Kidney tubule cell (primary cell): ENCODE results near the gene MYL10.

Source experiments
- DNase-seq: peaks from one replicate; pipeline ENCODE4 v3.0.0-alpha.2; 2018; ENCODE audit warnings: low spot score

The MYL10 gene

DNA sequence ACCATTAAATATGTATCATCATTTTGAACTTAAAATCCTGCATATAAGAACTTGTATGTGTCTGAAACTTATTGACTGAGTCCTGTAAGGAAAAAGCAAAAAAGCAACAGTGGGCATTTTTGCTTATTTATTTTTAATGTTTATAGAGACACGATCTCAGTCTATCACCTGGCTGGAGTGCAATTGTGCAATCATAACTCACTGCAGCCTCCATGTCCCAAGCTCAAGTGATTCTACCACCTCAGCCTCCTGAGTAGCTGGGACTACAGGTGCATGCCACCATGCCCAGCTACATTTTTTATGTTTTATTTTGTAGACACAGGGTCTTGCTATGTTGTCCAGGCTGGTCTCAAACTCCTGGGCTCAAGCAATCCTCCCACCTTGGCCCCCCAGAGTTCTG lies 32.2 kb downstream of the MYL10 start:
- DNase-seq, result no peak

DNA sequence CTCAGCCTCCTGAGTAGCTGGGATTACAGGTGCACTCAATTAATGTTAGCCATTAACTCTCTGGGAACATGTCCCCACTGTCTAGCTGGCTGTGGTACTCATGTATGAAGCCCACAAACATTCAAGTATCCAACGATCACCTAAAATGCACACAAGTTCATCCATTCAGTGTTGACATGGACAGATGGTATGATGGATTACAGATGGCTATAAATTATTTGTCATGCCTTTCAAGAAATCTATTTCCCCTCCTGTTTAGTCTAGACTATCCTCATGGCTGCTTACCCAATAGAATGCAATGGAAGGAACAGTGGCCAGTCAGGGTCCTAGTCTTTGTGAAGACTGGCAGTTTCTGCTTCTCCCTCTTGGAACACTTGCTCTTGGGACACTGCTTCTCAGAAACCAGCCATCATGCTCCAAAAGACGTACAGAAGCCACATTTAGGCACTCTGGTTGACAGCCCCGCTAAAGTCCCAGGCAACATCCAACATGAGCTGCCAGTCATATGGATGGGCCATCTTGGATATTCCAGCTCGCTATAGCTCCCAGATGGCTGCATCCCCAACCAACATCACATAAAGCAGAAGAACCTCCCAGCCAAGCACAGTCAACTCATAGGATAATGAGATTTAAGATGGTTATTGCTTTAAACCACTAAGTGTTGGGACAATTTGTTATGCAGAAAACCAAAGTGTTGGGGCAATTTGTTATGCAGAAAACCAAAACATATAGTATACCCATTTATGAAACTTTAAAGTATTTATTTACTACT lies 33.1 kb downstream of the MYL10 start:
- no peak for DNase-seq

DNA sequence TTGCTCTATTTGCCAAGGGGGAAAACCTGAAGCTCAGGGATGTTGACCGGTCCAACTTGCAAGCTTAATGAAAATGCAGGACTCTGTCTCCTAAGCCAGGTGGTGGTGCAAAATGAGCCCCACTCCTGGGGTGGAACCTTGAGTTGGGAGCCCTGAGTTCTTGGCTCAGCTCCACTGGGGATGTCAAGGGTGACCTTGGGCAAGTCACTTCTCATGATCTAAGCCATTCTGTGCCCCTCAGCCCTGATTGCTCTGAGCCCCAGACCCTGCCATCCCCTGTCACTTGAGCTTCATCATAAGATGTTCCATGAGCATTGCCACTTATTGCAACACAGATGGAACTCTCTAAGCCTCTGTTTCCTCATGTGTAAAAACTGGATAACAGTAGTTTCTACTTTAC lies 33.9 kb downstream of the MYL10 start:
- DNase-seq, result no peak

DNA sequence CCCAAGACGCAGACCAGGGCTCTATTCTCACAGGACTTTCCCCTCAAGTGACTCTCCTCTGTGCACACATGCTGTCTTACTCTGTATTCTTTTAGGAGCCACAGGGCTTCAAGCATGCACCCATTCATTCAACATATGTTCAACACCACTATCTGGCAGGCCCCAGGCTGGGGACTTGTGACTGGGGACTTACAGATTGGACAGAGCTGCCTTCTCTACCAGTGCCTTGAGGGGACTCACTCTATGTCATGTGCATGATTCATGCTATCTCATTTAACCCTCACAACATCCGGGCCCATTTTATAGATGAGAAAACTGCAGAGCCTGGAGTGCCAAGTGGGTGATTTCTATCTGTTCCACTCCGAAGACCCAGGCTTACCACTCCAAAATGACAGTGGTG lies 34.3 kb downstream of the MYL10 start:
- DNase-seq, result no peak

DNA sequence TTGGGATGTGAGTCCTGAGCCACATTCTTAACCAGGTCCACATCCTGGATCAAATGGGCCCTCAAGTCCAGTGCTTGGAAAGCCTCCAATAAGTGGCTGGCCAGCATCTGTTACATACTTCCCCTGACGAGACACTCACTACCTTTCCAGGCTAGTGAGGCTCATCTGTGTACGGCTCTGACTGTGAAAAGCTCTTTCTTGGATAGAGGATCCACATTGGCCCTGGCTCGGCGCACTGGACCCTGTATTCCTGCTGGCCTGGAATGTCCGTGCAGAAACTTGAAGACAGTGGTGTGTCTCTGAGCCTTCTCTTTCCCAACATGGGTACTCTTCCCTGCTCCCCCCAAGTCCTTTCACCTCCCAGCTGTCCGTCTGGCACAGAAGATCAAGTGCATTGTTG lies 35.5 kb downstream of the MYL10 start:
- DNase-seq, result no peak

DNA sequence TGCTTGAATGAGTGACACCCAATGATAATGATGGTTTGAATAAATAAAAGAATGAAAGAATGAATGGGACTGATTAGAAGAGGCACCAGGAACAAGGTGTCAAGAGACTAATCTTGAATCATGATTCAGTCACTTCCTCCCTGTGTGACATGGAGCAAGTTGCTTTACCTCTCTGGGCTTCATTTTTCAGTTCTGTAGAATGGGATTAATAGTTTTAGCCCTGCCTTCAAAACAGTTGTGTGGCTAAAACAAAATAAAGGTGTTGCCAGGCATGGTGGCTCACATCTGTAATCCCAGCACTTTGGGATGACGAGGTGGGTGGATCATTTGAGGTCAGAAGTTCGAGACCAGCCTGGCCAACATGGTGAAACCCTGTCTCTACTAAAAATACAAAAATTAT lies 37.6 kb downstream of the MYL10 start:
- DNase-seq, result no peak

DNA sequence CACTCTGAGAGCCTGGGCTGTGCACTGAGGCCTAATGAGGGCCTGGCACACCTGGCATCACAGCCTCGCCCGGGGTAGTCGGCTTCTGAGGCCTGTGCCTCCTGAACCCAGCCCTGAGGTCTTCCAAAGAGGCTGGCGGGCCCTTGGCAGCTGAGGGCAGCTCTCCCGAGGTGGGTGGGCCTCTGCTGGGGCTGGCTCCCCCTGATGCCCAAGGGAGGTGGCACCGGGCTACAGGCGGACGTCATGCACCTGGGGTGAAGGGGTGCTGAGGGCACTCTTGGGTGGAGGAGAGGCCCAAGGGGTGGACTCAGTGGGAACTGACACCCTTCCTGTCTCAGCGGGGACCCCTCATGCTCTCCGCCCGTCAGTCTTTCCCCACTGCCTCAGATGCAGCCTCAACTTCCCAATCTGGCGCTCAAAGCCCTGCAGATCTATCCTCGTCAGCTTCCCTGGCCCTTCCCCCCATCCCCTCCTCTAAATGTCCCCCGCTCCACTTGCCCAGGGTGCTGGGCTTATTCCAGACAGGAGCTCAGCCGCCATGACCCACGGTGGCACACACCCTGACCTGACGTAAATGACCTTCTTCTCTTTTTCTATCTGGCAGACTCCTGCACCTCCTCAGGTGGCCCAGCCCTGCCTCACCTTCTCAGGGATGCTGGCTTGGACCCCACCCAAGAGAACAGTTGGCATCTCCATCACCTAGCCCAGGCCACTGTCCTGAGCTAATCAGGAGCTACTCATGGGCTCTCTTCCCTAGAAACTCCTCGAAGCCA lies 38.2 kb downstream of the MYL10 start:
- DNase-seq, result no peak

DNA sequence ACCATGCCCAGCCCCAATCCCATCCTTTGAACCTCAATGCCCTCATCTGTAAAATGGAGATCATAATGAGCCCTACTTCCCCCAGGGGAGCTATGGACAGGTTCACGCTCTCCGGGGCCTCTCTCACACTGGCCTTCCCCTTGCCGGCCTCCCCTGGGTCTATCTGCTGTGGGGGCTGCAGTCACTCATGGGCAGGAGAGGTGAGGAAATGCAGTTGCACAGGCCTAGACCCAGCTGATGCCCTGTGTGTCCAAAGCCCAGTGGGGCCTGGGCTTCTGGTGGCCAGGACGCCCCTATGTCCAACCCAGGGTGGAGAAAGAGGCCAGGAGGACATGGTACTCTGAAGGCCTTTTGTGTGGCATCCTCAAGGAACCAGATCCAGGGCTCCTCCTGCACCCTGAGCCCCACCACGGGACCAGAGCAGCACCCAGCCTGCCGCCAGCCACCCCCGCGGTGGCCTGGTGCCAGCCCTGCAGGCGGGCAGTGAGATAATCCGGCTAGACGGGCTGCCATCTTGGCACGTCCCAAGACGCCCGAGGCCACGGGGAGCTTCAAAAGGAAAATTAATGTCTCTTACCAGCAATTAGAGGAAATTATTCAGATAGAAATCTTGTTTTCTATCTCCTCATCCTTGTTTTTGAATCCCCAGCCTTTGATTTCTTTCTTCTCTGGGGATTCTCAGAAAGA lies 39.0 kb downstream of the MYL10 start:
- no peak for DNase-seq

DNA sequence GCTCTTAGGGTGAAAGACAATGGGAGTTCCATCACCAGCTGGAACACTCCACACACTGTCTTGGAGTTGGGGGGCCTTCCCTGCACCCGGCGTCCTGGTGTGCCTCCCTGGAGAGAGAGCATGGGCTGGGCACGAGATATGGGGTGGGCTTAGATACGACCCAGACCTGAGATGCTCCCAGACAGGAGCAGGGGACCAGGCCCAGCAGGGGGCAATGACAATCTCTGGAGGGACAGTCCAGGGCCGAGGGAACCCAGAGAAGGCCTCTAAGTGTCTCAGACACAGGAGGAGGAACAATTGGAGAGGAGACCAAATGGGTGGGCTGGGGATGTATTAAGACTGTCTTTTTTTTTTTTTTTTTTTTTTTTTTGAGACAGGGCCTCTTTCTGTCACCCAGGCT lies 40.0 kb downstream of the MYL10 start:
- DNase-seq, result no peak

DNA sequence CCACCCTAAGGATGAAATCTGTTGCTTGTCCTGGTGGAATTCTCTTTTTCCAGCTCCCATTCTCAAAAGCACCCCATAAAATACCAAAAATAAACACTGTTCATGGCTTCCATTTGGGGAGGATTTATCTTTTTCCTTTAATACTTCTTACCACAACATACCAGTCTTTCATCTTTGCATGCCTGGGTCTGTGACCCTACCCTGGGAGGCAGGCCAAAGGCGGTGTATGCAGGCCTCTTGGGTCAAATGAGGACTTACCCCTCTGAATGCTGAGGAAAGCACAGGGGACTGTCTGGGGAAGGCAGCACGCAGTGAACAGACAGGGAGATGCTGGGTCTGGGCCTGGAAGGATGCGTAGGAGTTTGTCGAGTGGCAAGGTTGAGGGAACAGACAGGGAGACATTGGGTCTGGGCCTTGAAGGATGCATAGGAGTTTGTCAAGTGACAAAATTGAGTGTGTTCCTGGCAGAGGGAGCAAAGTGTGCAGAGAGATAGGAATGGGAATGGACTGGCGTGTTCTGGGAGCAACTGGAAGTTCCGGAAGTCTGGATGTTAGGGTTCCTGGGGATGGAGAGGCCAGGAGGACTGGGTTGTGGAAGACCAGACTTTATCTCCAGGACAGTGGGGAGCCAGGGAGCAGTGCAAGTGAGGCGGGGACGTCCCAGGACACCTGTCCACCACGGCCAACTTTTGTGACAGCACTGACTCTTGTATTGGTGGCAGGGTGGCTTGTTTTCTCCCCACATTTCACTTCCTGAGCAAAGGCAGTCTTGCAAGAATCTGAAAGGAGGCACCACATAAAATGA lies 40.8 kb downstream of the MYL10 start:
- no peak for DNase-seq

DNA sequence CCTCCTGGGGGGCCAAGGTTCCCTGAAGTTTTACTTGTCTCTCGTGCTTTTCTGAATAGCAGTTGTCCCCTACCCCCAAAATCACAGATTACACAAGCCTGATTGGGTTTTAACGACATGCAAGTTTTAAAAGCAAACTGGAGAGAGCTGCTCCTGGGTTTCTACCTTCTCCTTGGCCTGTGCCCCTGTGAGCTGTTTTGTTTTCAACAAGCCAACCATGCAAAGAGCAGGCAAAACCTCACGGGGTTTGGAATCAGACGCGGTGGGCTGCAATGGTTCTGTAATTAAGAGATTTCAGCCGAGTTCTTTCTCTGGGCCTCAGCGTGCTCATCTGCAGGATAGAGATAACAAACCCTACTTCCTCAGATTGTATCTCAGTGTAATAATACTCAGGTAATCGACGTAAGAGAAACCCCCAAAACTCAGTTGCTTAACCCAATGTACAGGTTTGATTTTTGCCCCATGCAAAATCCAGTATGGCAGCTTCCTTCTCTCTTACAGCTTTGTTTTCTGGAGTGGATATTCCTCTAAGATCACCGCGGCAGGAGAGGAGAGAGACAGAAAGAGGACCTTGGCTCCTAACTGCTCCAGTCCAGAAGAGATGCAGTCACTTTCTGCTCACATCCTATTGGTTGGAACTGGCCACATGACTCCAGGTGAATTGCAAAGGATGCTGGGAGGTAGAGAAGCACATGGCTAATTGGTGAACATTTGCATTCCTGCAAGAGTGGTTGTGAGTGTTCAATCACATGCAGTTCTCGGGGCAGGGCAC lies 42.0 kb downstream of the MYL10 start:
- DNase-seq, result no peak

DNA sequence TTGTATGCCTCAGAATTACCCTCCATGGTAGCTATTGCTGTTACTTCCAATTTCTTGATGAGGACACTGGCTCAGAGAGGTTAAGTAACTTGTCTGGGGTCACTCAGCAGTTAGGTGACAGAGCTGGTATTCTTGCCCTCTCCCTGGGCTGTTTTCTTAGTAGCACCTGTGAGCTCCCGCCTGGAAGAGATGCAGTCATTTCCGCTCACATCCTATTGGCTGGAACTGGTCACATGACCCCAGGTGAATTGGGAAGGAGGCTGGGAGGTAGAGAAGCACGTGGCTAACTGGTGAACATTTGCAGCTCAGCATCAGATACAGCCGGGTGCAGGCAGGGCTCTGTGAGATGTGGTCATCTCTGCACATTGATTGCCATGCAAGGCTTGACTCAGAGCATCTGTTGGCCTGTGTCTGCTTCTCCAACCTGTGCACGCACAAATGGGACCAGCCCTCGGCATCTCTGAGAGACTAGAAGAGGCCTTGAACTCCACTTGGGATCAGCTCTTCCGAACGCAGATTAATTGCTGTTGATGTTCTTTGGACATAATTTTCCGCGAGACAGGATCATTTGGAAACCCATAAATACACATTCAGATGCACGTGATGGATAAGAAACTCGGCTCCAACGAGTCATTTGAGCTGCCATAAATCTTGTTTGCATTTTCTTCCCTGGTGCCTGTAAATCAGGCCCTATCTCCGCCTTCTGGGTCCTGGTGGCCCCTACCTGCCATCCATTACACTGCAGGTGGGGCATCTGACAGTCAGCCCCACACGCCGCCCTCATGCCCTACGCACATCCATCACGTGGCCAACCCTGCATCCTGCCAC lies 42.8 kb downstream of the MYL10 start:
- no peak for DNase-seq

DNA sequence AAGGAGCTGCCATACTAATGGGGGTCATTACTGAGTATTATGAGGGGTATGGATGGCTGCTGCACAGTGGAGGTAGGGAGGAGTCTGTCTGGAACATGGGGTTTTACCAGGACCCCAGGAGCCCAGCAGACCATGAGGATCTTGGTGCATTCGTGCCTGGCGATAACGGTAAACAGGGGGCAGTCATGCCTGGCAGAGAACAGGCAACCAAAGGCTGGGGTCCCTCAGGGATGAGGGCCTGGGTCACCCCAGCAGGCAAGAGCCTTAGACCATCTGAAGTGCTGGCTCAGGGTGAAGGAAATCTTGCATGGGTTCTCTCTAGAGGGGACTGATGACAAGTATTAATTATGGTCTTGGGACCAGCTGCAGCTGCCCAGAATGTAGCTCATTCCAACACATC lies 46.1 kb downstream of the MYL10 start:
- DNase-seq, result no peak

DNA sequence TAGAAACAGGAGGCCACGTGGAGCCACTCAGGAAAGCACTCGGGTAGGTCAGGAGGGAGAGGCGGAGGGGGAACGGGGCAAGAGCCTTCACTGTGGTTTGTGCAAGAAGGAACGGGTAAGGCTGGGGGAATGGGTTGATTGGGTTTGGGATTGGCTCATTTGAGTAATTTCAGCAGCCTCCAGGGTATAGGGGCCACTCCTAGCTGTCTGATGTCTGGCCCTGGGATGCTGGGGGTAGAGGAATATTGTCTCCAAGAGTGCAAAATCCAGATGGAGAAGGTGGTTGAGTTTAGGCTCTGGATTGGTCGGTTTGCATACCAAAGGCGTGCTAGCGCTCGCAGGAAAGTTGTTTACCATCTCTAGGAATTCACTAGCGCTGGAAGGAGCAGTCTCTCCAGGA lies 47.2 kb downstream of the MYL10 start:
- DNase-seq, result no peak

DNA sequence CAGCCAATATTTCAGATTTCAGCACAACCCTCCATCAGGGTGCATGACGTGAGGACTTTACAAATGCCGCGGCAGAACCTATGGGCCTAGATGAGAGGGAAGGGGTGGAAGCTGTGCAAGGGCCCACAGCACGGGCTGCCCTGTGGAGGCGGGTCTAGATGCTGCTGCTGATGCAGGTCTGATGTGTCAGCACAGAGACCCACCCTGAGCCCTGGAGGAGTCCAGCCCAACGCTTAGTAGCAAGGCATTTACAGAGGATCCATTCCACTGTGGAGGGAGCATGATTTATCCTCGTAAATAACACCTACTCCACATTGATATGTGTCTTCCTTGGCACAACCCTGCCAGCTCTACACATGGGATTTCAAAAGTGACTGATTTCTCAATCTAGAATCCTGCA lies 48.5 kb downstream of the MYL10 start:
- DNase-seq, result no peak

DNA sequence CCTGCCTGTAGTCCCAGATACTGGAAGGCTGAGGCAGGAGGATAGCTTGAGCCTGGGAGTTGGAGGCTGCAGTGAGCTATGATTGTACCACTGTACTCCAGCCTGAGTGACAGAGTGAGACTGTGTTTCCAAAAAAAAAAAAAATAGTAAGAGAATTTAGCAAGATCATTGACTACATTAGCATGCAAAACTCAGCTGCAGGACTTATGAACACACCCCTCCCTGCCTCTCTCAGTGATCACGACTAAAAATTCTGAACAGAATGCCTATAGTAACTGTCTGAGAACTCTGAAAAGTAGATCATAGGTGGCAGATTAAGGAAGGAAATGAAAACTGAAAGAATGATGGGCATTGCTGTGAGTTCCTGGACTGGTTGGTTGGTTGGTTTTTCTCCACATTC lies 50.5 kb downstream of the MYL10 start:
- no peak for DNase-seq

DNA sequence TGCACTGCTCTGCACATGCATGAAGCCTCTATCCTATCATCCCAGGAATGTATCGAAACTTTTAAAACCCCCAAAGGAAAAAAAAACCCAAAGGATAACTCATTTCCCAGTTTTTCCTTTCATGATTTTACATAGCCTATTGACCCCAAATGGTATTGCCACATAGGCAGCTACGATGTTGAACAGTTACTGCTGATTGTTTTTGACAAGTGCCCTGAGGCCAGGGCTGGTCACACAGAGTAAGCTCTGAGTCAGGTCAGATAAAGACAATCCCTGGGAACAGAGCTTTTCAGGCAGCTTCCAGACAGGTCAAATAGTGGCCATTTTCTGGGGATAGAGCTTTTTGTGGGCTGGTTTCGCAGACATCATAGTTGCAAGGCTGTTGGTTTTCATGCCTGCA lies 52.1 kb downstream of the MYL10 start:
- DNase-seq, result no peak

DNA sequence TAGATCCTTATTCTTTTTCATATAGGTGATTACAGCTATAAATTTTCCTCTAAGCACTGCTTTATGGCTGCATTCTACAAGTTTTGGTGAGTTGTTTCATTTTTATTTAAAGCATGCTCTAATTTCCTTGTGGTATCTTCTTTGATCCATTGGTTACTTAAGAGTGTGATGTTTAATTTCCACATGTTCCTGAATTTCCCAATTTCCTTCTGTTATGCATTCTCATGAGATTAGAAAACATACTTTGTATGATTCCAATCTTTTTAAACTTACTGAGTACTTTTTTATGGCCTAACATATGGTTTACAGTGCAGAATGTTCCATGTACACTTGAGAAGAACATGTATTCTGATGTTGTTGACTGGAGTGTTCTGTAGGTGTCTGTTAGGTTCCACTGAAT lies 53.4 kb downstream of the MYL10 start:
- DNase-seq, result no peak

DNA sequence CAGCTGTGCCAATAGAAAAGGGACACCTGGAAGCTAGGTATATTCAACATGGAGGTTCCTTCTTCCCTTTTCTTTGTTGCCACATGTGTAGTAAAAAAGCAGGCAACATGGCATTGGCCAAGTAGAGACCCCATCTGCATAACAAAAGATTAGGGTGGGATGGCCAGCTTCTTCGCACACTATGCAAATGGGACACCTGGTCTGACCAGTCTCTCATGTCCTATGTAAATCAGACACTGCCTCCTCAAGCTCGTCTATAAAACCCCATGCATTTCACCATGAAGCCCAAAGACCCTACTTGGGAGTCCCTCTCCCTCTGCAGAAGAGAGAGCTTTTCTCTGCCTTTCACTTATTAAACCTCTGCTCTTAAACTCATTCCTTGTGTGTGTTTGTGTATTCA lies 53.9 kb downstream of the MYL10 start:
- no peak for DNase-seq

DNA sequence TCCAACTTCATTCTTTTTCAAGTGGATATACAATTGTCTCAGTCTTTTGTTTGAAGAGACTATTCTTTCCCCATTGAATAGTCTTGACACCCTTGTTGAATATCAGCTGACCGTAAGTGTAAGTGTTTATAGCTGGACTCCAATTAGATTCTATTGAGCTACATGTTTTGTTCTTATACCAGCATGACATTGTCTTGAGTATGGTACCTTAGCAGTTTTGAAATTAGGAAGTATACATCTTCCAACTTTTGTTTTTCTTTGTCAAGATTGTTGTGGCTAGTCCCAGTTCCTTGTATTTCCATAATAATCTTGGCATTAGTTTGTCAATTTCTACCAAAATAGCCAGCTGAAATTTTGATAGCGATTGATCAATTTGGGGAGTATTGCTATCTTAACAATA lies 56.9 kb downstream of the MYL10 start:
- DNase-seq, result no peak

DNA sequence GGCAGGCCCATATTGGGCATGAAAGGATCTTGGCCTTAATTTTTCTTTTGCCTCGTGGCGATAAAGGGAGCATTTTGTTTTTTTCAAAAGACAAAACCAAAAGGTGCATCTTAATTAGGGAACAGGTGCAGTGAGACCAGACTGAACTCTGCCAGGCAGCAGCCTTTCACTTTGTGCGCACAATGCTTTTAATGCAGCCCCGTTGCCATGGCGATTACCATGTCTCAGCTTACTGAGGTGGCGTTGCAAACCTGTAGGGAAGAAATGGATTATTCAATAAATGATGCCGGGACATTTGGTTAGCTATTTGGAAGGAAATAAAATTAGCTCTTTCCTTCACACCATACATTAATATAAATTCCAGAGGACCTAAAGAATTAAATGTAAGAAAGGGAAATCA lies 61.9 kb downstream of the MYL10 start:
- DNase-seq, result no peak
